Neuron (in vitro differentiated cells): ENCODE measurements around the gene TMEM60.
"Not testable (repeated sequence)": the region's sequence is repeated elsewhere in the genome, so short reads cannot be mapped to it uniquely, and the experiment has no call there.

Experiments
- H2AFZ ChIP-seq: one replicate; pipeline ENCODE4 v1.6.1; 2013; ENCODE audit warnings: low read depth, mild to moderate bottlenecking, inconsistent platforms, low read length, moderate library complexity
- H3K27me3 ChIP-seq: one replicate; pipeline ENCODE4 v1.6.1; 2013; ENCODE audit warnings: low read length; ENCODE audit not compliant: insufficient read depth
- H3K36me3 ChIP-seq: one replicate; pipeline ENCODE4 v1.6.1; 2013; ENCODE audit warnings: low read length; ENCODE audit not compliant: insufficient read depth
- H3K4me1 ChIP-seq: one replicate; pipeline ENCODE4 v1.6.1; 2013; ENCODE audit warnings: low read length; ENCODE audit not compliant: insufficient read depth
- H3K4me3 ChIP-seq: 2 replicates; pipeline ENCODE4 v1.5.1; 2013; ENCODE audit warnings: mild to moderate bottlenecking, low read length, moderate library complexity
- H3K9me3 ChIP-seq: one replicate; pipeline ENCODE4 v1.6.1; 2013; ENCODE audit warnings: low read length

TMEM60 gene

GRCh38 chr7:77798394-77799077 is at the start of gene TMEM60, which contains the start of gene PHTF2:
TMEM60 (minus strand) TSS chr7:77798434; CDS start chr7:77794373, 4,061 bp downstream.
PHTF2 (plus strand) TSS chr7:77798773.
- Histone ChIP-seq H3K27me3 (no peaks in the 10 kb centered on the region), H3K9me3 (no peaks in the 10 kb centered on the region), H3K4me1 (peaks cover 26% of the 10 kb centered on the region), H3K4me3 (peak within 1 kb of the TSS; percentile 87), H3K36me3 (peaks cover 17% of the 10 kb centered on the region), H2AFZ (peak within 1 kb of the TSS; percentile 74)

GRCh38 chr7:77846317-77847092 is 48.3 kb upstream of the TMEM60 start:
- Histone ChIP-seq H3K27me3 (no peaks in the 10 kb centered on the region), H3K4me3 (no peak overlapping the region), H3K36me3 (peaks cover 4% of the 10 kb centered on the region), H3K9me3 (no peaks in the 10 kb centered on the region), H3K4me1 (no peaks in the 10 kb centered on the region), H2AFZ (no peak overlapping the region)

GRCh38 chr7:77843194-77843593 is 45.0 kb upstream of the TMEM60 start:
- Histone ChIP-seq H3K36me3 (peaks cover 2% of the 10 kb centered on the region), H3K4me1 (no peaks in the 10 kb centered on the region), H2AFZ (no peak overlapping the region), H3K27me3 (no peaks in the 10 kb centered on the region), H3K9me3 (no peaks in the 10 kb centered on the region), H3K4me3 (no peak overlapping the region)

- peaks cover 2% of the 10 kb centered on the region for H3K36me3 ChIP-seq
- no peaks in the 10 kb centered on the region for H3K4me1 ChIP-seq
- no peak overlapping the region for H2AFZ ChIP-seq
- no peak overlapping the region for H3K4me3 ChIP-seq
- no peaks in the 10 kb centered on the region for H3K27me3 ChIP-seq
- no peaks in the 10 kb centered on the region for H3K9me3 ChIP-seq
Observed at GRCh38 chr7:77839919-77840318, 41.7 kb upstream of the TMEM60 start.

- Histone ChIP-seq H3K9me3 (no peaks in the 10 kb centered on the region), H3K36me3 (peaks cover under 1% of the 10 kb centered on the region), H3K4me3 (no peak overlapping the region), H2AFZ (no peak overlapping the region), H3K4me1 (no peaks in the 10 kb centered on the region), H3K27me3 (no peaks in the 10 kb centered on the region)
Observed at GRCh38 chr7:77838929-77839491, 40.8 kb upstream of the TMEM60 start.

- no peak overlapping the region for H3K4me3 ChIP-seq
- H3K9me3 ChIP-seq: no peaks in the 10 kb centered on the region
- H2AFZ ChIP-seq: no peak overlapping the region
- no peaks in the 10 kb centered on the region for H3K36me3 ChIP-seq
- no peaks in the 10 kb centered on the region for H3K4me1 ChIP-seq
- H3K27me3 ChIP-seq: no peaks in the 10 kb centered on the region
Observed at GRCh38 chr7:77837966-77838365, 39.7 kb upstream of the TMEM60 start.

- H3K36me3 ChIP-seq: no peaks in the 10 kb centered on the region
- H3K4me3 ChIP-seq: no peak overlapping the region
- no peaks in the 10 kb centered on the region for H3K27me3 ChIP-seq
- no peak overlapping the region for H2AFZ ChIP-seq
- no peaks in the 10 kb centered on the region for H3K4me1 ChIP-seq
- no peaks in the 10 kb centered on the region for H3K9me3 ChIP-seq
Observed at GRCh38 chr7:77837275-77837674, 39.0 kb upstream of the TMEM60 start.

GRCh38 chr7:77836425-77836824 is 38.2 kb upstream of the TMEM60 start:
- not testable (repeated sequence) for H3K4me3 ChIP-seq, H3K4me1 ChIP-seq, H3K9me3 ChIP-seq, H3K36me3 ChIP-seq, H2AFZ ChIP-seq, H3K27me3 ChIP-seq

GRCh38 chr7:77833136-77833535 is 34.9 kb upstream of the TMEM60 start:
- Histone ChIP-seq H2AFZ (no peak overlapping the region), H3K4me1 (no peaks in the 10 kb centered on the region), H3K9me3 (no peaks in the 10 kb centered on the region), H3K4me3 (no peak overlapping the region), H3K27me3 (no peaks in the 10 kb centered on the region), H3K36me3 (no peaks in the 10 kb centered on the region)

- H3K27me3 ChIP-seq: no peaks in the 10 kb centered on the region
- no peak overlapping the region for H3K4me3 ChIP-seq
- no peak overlapping the region for H2AFZ ChIP-seq
- no peaks in the 10 kb centered on the region for H3K36me3 ChIP-seq
- H3K4me1 ChIP-seq: no peaks in the 10 kb centered on the region
- no peaks in the 10 kb centered on the region for H3K9me3 ChIP-seq
Observed at GRCh38 chr7:77831953-77832352, 33.7 kb upstream of the TMEM60 start.

- no peak overlapping the region for H3K4me3 ChIP-seq
- H3K36me3 ChIP-seq: no peaks in the 10 kb centered on the region
- H3K4me1 ChIP-seq: no peaks in the 10 kb centered on the region
- H3K9me3 ChIP-seq: no peaks in the 10 kb centered on the region
- H3K27me3 ChIP-seq: no peaks in the 10 kb centered on the region
- no peak overlapping the region for H2AFZ ChIP-seq
Observed at GRCh38 chr7:77831481-77831880, 33.2 kb upstream of the TMEM60 start.

GRCh38 chr7:77830649-77831355 is 32.6 kb upstream of the TMEM60 start:
- no peaks in the 10 kb centered on the region for H3K4me1 ChIP-seq
- no peaks in the 10 kb centered on the region for H3K9me3 ChIP-seq
- no peaks in the 10 kb centered on the region for H3K36me3 ChIP-seq
- no peak overlapping the region for H2AFZ ChIP-seq
- no peak overlapping the region for H3K4me3 ChIP-seq
- no peaks in the 10 kb centered on the region for H3K27me3 ChIP-seq

- no peaks in the 10 kb centered on the region for H3K4me1 ChIP-seq
- H3K9me3 ChIP-seq: peaks cover 3% of the 10 kb centered on the region
- H3K27me3 ChIP-seq: no peaks in the 10 kb centered on the region
- H3K36me3 ChIP-seq: no peaks in the 10 kb centered on the region
- H2AFZ ChIP-seq: no peak overlapping the region
- no peak overlapping the region for H3K4me3 ChIP-seq
Observed at GRCh38 chr7:77827999-77828398, 29.8 kb upstream of the TMEM60 start.
